Astrocyte of the hippocampus (primary cell): ENCODE measurements around the gene NRG4.
"Not testable (repeated sequence)": the region's sequence is repeated elsewhere in the genome, so short reads cannot be mapped to it uniquely, and the experiment has no call there.

Source experiments
- DNase-seq: peaks from one replicate; pipeline ENCODE4 v3.0.0; 2011; ENCODE audit warnings: low read depth, low spot score

Gene NRG4

GRCh38 chr15:75927601-75928000, 84.6 kb downstream of the NRG4 start:
- peak; percentile 67 for DNase-seq

- no peak for DNase-seq
These were observed 85.3 kb downstream of the NRG4 start for GRCh38 chr15:75926931-75927330.

GRCh38 chr15:75925440-75925839, 86.8 kb downstream of the NRG4 start:
- DNase-seq, result no peak

GRCh38 chr15:75924576-75924975, 87.6 kb downstream of the NRG4 start:
- DNase-seq, result no peak

GRCh38 chr15:75923756-75924155, 88.5 kb downstream of the NRG4 start:
- DNase-seq, result no peak

GRCh38 chr15:75921732-75922703, 90.2 kb downstream of the NRG4 start:
- peak; percentile 85 for DNase-seq

- peak; percentile 88 for DNase-seq
These were observed 92.1 kb downstream of the NRG4 start for GRCh38 chr15:75920079-75920478.

- DNase-seq, result no peak
These were observed 94.1 kb downstream of the NRG4 start for GRCh38 chr15:75918135-75918534.

- DNase-seq, result no peak
These were observed 95.2 kb downstream of the NRG4 start for GRCh38 chr15:75916978-75917377.

- not testable (repeated sequence) for DNase-seq
These were observed 101.9 kb downstream of the NRG4 start for GRCh38 chr15:75910355-75910754.

- DNase-seq, result no peak
These were observed 107.0 kb downstream of the NRG4 start for GRCh38 chr15:75905231-75905630.

GRCh38 chr15:75903331-75904239, 108.6 kb downstream of the NRG4 start, which contains the start of gene FBXO22:
TSS of gene FBXO22 (plus strand) at chr15:75903878. CDS start at chr15:75903964, 86 bp downstream.
- peak; percentile 97 for DNase-seq

GRCh38 chr15:75902129-75902557, 110.1 kb downstream of the NRG4 start:
- no peak for DNase-seq

- no peak for DNase-seq
These were observed 111.6 kb downstream of the NRG4 start for GRCh38 chr15:75900577-75900976.

GRCh38 chr15:75895731-75896130, 116.5 kb downstream of the NRG4 start:
- DNase-seq, result no peak

- DNase-seq, result peak; percentile 77
These were observed 120.3 kb downstream of the NRG4 start for GRCh38 chr15:75891895-75892294.
